Uterine smooth muscle cell (primary cell): ENCODE results near the gene SPATA31A1. TPM values are rescaled to one million over a fixed set of nuclear protein-coding genes. Genes with fewer than 3 reads are reported as not detected.

ENCODE experiments used
- total RNA-seq: library from RNA; depleted of rRNA; stranded (reverse); fragments of >200 nt; gene quantifications from 2 replicates; pipeline ENCODE4 v1.2.3, GENCODE V29; 2014

The SPATA31A1 gene
- not detected in 2 replicates for total RNA-seq

DNA sequence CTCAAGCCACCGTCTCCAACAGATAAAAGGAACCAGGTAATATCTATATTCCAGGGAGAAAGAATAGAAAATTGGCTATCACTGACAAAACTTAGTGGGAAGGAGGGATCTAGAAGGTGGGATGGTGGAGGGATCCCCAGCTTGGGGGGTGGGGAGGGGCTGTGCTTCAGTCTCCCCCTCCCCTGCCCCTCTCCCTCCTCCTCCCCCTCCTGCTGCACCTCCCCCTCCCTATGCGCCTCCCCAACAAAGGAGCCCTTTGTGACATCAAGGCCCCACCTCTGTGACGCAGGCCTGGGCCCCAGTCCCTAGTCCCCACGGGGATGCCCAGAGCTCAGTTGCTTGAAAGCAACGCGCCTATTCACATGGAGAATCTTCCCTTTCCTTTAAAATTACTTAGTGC, at the start of gene SPATA31A1:
Gene SPATA31A1 (plus strand): TSS at position 301 of the 400 bp plus-strand sequence. CDS start 62 bp downstream, at position 363.

Other genes with a start within 250 kb of the SPATA31A1 start
- gene CNTNAP3, start 67.5 kb upstream of the SPATA31A1 start, total RNA-seq: 0.55 and 0.87 TPM in 2 replicates